Sigmoid colon (tissue), 7 donors: ENCODE results near the gene SMAD1. TPM values are rescaled to one million over a fixed set of nuclear protein-coding genes. Genes with fewer than 3 reads are reported as not detected.

Experiments
- DNase-seq: peaks from one replicate; pipeline ENCODE4 v3.0.0-alpha.2; 2019
- H3K27ac ChIP-seq, 4 donors: fragments of 200-600 bp; sonication (generic); one replicate each; pipeline ENCODE4 v1.5.1; 2016 to 2019; ENCODE audit warnings: mild to moderate bottlenecking in 1 of 4
- H3K27me3 ChIP-seq, 3 donors: fragments of 200-600 bp; sonication (generic); one replicate each; pipeline ENCODE4 v1.5.1; 2019; ENCODE audit warnings: mild to moderate bottlenecking in 1 of 3
- H3K36me3 ChIP-seq, 4 donors: fragments of 200-600 bp; sonication (generic); one replicate each; pipeline ENCODE4 v1.5.1; 2016 to 2019
- H3K4me1 ChIP-seq, 4 donors: fragments of 200-600 bp; sonication (generic); one replicate each; pipeline ENCODE4 v1.5.1; 2017 to 2019
- H3K4me3 ChIP-seq, 4 donors: fragments of 200-600 bp; sonication (generic); one replicate each; pipeline ENCODE4 v1.5.1; 2017 to 2019; ENCODE audit warnings: mild to moderate bottlenecking in 2 of 4, moderate library complexity in 1 of 4
- H3K9me3 ChIP-seq, 4 donors: fragments of 200-600 bp in 3 of 4; sonication (generic) in 3 of 4; one replicate each; pipeline versions ENCODE4 v1.5.1 to v1.6.1; 2013 to 2019
- CTCF ChIP-seq, 4 experiments: fragments of 450-650 bp in 3 of 4; fragments of 200-600 bp in 1 of 4; IDR thresholded peaks; one replicate each; pipeline ENCODE4 v1.5.1; 2016 to 2019; ENCODE audit warnings: antibody characterized with exemption in 4 of 4, mild to moderate bottlenecking in 3 of 4, moderate library complexity in 2 of 4
- EP300 ChIP-seq, 4 donors: sonication (generic); formaldehyde crosslinking; IDR thresholded peaks; one replicate each; pipeline ENCODE4 v1.6.1; 2017; ENCODE audit warnings: antibody characterized with exemption in 4 of 4
- POLR2A ChIP-seq, 2 donors: fragments of 450-650 bp; IDR thresholded peaks; one replicate each; pipeline ENCODE4 v1.6.1; 2016; ENCODE audit warnings: antibody characterized with exemption in 2 of 2, mild to moderate bottlenecking in 2 of 2, moderate library complexity in 2 of 2
- POLR2AphosphoS5 ChIP-seq, 4 donors: sonication (generic); formaldehyde crosslinking; IDR thresholded peaks; one replicate each; pipeline ENCODE4 v1.6.1; 2017; ENCODE audit warnings: antibody characterized with exemption in 4 of 4
- WGBS, 2 donors: extraction: QIAGEN DNeasy Blood & Tissue Kit; methylation state at CpG; one replicate each; pipeline ENCODE4 v1.1.7; 2013; 5-methylcytosine and 5-hydroxymethylcytosine counted together
- intact Hi-C: fragments of 100-400 bp; cut with DNase I; formaldehyde crosslinking; loops from one replicate; pipeline ENCODE4 v1.15.1; 2023
- polyA plus RNA-seq, 3 donors: library from polyadenylated mRNA; stranded (reverse); fragments of 200-250 nt; gene quantifications; one replicate each; pipeline ENCODE4 v1.2.3, GENCODE V29; 2013
- total RNA-seq, 4 donors: library from RNA; depleted of rRNA; stranded (reverse); fragments of >200 nt; gene quantifications; one replicate each; pipeline ENCODE4 v1.1.0, GENCODE V29; 2016
- donor health status: healthy with polysubstance abuse.
- donor health status: Bipolar disorder and iron deficiency.
- donor health status: healthy.

The SMAD1 gene
- total and polyA plus RNA-seq, 7 donors: 13.8 to 45.7 (median 25.8) TPM

- no peak for DNase-seq
- intact Hi-C loops: no loop called here
- 74 to 80% methylated on average over 2 of the region's 2 CpGs for WGBS, 2 donors
- TF ChIP-seq CTCF (IDR thresholded peaks at IDR 0.05) (no peak), POLR2A (IDR thresholded peaks at IDR 0.05) (no peak)
- Histone ChIP-seq H3K36me3 (no peaks in the 10 kb centered on the region), H3K4me3 (no peak overlapping the region), H3K27me3 (no peaks in the 10 kb centered on the region), H3K4me1 (peaks cover 0 to 28% (median 20%) of the 10 kb centered on the region in 4 donors), H3K9me3 (no peaks in the 10 kb centered on the region), H3K27ac (no peak overlapping the region)
These were observed 39.6 kb downstream of the SMAD1 start for GRCh38 chr4:145521282-145521681.

GRCh38 chr4:145523117-145523516, 41.5 kb downstream of the SMAD1 start:
- WGBS, 2 donors: 91 to 96% methylated on average over 2 of the region's 2 CpGs

GRCh38 chr4:145524552-145524951, 42.9 kb downstream of the SMAD1 start:
- Histone ChIP-seq H3K27me3 (no peaks in the 10 kb centered on the region), H3K27ac (peak overlapping the region in 3 of 4 donors; percentile 5 to 43 (median 22)), H3K36me3 (no peaks in the 10 kb centered on the region), H3K4me1 (peaks cover 0 to 41% (median 23%) of the 10 kb centered on the region in 4 donors), H3K4me3 (no peak overlapping the region), H3K9me3 (no peaks in the 10 kb centered on the region)
- no peak for DNase-seq
- 45 to 71% methylated on average over 2 of the region's 2 CpGs for WGBS, 2 donors
- TF ChIP-seq POLR2A (IDR thresholded peaks at IDR 0.05): no peak
- no peak for TF ChIP-seq POLR2AphosphoS5 (IDR thresholded peaks at IDR 0.05)
- no peak for TF ChIP-seq EP300 (IDR thresholded peaks at IDR 0.05)
- TF ChIP-seq CTCF (IDR thresholded peaks at IDR 0.05): no peak
- intact Hi-C loops: no loop called here

More at GRCh38 chr4:145523117-145523516, 41.5 kb downstream of the SMAD1 start:
- TF ChIP-seq CTCF (IDR thresholded peaks at IDR 0.05) (no peak), EP300 (IDR thresholded peaks at IDR 0.05) (no peak), POLR2AphosphoS5 (IDR thresholded peaks at IDR 0.05) (no peak), POLR2A (IDR thresholded peaks at IDR 0.05) (no peak)
- DNase-seq: no peak
- Histone ChIP-seq H3K27me3 (no peaks in the 10 kb centered on the region), H3K36me3 (no peaks in the 10 kb centered on the region), H3K4me1 (peaks cover 0 to 32% (median 19%) of the 10 kb centered on the region in 4 donors), H3K4me3 (no peak overlapping the region), H3K27ac (no peak overlapping the region), H3K9me3 (no peaks in the 10 kb centered on the region)
- intact Hi-C loops: no loop called here

GRCh38 chr4:145525291-145525740, 43.7 kb downstream of the SMAD1 start:
- Histone ChIP-seq H3K4me3 (no peak overlapping the region), H3K9me3 (no peaks in the 10 kb centered on the region), H3K36me3 (no peaks in the 10 kb centered on the region), H3K4me1 (peaks cover 0 to 45% (median 27%) of the 10 kb centered on the region in 4 donors), H3K27me3 (no peaks in the 10 kb centered on the region), H3K27ac (peak overlapping the region in 3 of 4 donors; percentile 5 to 43 (median 22))
- WGBS, 2 donors: 59 to 62% methylated on average over 1 of the region's 1 CpG
- no peak for TF ChIP-seq EP300 (IDR thresholded peaks at IDR 0.05)
- TF ChIP-seq CTCF (IDR thresholded peaks at IDR 0.05): no peak
- no peak for TF ChIP-seq POLR2A (IDR thresholded peaks at IDR 0.05)
- TF ChIP-seq POLR2AphosphoS5 (IDR thresholded peaks at IDR 0.05): no peak
- no peak for DNase-seq
- intact Hi-C loops: no loop called here

- Histone ChIP-seq H3K27me3 (no peaks in the 10 kb centered on the region), H3K27ac (no peak overlapping the region), H3K9me3 (no peaks in the 10 kb centered on the region), H3K36me3 (no peaks in the 10 kb centered on the region), H3K4me1 (peaks cover 0 to 45% (median 24%) of the 10 kb centered on the region in 4 donors), H3K4me3 (no peak overlapping the region)
- no peak for DNase-seq
- TF ChIP-seq EP300 (IDR thresholded peaks at IDR 0.05) (no peak), POLR2A (IDR thresholded peaks at IDR 0.05) (no peak), POLR2AphosphoS5 (IDR thresholded peaks at IDR 0.05) (no peak), CTCF (IDR thresholded peaks at IDR 0.05) (no peak)
- 92 to 94% methylated on average over 10 of the region's 10 CpGs for WGBS, 2 donors
- intact Hi-C loops: no loop called here
These were observed 46.1 kb downstream of the SMAD1 start for GRCh38 chr4:145527773-145528172.
